Loucy (cell line): ENCODE results near the gene NBPF3.
"Not testable (repeated sequence)": the region's sequence is repeated elsewhere in the genome, so short reads cannot be mapped to it uniquely, and the experiment has no call there.

ENCODE experiments used
- CTCF ChIP-seq: fragments of 200-600 bp; sonication (generic); conservative IDR thresholded peaks from 2 replicates; pipeline ENCODE4 v1.5.1; 2014; ENCODE audit warnings: mild to moderate bottlenecking, antibody characterized with exemption, low read length
- EZH2phosphoT487 ChIP-seq: fragments of 200-600 bp; IDR thresholded peaks from 2 replicates; pipeline ENCODE4 v1.6.1; 2018; ENCODE audit warnings: antibody characterized with exemption, mild to moderate bottlenecking, moderate library complexity, borderline replicate concordance

- TF ChIP-seq CTCF, EZH2phosphoT487: not testable (repeated sequence)
Measured at GRCh38 chr1:21430875-21431274, 9.1 kb upstream of the NBPF3 start.
